ENCODE data around the gene ALKBH5. TPM values are rescaled to one million over a fixed set of nuclear protein-coding genes. Genes with fewer than 3 reads are reported as not detected.

ALKBH5 gene
- total and polyA plus RNA-seq, 2 experiments from 2014 or later = 81.9 to 161 TPM

DNA sequence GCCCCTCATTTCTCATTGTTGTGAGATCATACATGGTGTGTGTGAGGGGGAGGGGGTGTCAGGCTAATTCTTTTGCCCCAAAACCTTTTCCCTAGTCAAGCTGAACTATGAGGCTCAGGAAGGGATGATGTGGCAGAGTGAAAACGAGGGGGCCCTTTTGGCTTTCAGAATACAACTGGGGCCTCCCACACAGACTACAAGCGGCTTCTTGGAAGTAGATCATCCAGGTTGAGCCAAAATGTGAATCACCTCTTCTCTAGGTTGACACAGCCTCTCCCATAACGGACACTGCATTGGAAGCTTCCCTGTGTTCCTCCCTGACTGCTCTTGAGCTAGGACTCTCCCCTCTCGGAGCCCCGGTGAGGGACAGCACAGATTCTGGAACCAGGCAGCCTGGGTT lies 2.3 kb upstream of the ALKBH5 start:
- TF ChIP-seq EZH2phosphoT487 (IDR thresholded peaks at IDR 0.05; ENCODE audit: insufficient read depth, low read depth) = no peak
- TF ChIP-seq EZH2 (IDR thresholded peaks at IDR 0.05; ENCODE audit: insufficient read depth, poor library complexity, severe bottlenecking) = no peak
- Histone ChIP-seq H3K9ac (peak overlapping the region; percentile 96), H3K4me1 (ENCODE audit: insufficient read depth) (peaks cover 22% of the 10 kb centered on the region), H3K4me2 (ENCODE audit: unreplicated experiment) (peak overlapping the region; percentile 39), H3K36me3 (ENCODE audit: low read depth) (no peaks in the 10 kb centered on the region), H3K9me2 (ENCODE audit: insufficient read depth) (no peaks in the 10 kb centered on the region), H2AFZ (peak overlapping the region; percentile 62), H3K9me3 (ENCODE audit: low read depth) (no peaks in the 10 kb centered on the region), H3K27me3 (replicated peaks; ENCODE audit: insufficient read depth) (no peaks in the 10 kb centered on the region), H4K20me1 (ENCODE audit: insufficient read depth) (no peaks in the 10 kb centered on the region), H3K27ac (peak overlapping the region; percentile 97), H3F3A (ENCODE audit: insufficient read depth) (peaks cover 28% of the 10 kb centered on the region), H3K79me2 (ENCODE audit: insufficient read depth) (peaks cover 26% of the 10 kb centered on the region), H3K4me3 (no peak overlapping the region)
- in situ Hi-C loops (cut with MboI) = no loop called here
- peak; percentile 92 for DNase-seq
- 34 to 43% methylated on average over 5 of the region's 5 CpGs for WGBS, 2 experiments (ENCODE audit: low coverage in 1 of 2, low lambda C conversion rate in 2 of 2, missing lambda C conversion rate in 2 of 2)

DNA sequence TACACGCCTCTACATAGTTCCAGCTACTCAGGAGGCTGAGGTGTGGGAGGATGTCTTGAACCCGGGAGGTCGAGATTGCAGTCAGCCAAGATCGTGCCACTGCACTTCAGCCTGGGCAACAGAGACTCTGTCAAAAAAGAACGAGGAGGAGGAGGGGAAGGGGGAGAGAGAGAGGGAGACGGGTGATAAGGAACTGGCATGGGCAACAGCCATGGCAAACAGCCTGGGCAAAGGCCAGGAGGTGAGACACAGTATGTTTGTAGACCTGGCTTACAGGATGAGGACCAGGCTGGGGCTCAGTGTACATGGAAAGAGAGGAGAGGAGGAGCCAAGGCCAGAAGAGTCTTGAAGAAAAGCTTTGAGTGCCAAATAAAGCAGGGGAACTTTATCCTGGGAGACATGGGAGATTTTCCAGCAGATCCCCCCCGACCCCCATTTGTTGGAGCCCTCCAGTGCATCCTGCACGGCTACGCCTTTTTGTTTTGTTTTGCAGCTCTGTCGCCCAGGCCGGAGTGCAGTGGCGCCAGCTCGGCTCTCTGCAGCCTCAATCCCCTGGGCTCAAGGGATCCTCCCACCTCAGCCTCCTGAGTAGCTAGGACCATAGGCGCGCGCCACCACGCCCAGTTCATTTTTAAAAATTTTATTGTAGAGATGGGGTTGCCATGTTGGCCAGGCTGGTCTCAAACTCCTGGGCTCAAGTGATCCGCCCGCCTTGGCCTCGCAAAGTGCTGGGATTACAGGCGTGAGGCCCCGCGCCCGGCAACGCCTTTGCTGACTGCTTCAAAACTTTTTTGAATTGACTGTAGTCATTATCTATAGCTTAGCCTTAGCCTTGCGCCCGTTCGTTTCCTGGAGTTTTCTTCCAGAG lies 1.3 kb upstream of the ALKBH5 start:
- Histone ChIP-seq H3K4me2 (ENCODE audit: unreplicated experiment) (peak overlapping the region; percentile 75), H3K4me1 (ENCODE audit: insufficient read depth) (peaks cover 27% of the 10 kb centered on the region), H2AFZ (peak overlapping the region; percentile 62), H3K79me2 (ENCODE audit: insufficient read depth) (peaks cover 36% of the 10 kb centered on the region), H3K27ac (peak overlapping the region; percentile 97), H4K20me1 (ENCODE audit: insufficient read depth) (peaks cover 5% of the 10 kb centered on the region; the same call in 1 of the 2 replicates), H3F3A (ENCODE audit: insufficient read depth) (peaks cover 38% of the 10 kb centered on the region), H3K36me3 (ENCODE audit: low read depth) (no peaks in the 10 kb centered on the region), H3K4me3 (peak overlapping the region; percentile 94), H3K9me3 (ENCODE audit: low read depth) (no peaks in the 10 kb centered on the region), H3K27me3 (replicated peaks; ENCODE audit: insufficient read depth) (no peaks in the 10 kb centered on the region), H3K9me2 (ENCODE audit: insufficient read depth) (no peaks in the 10 kb centered on the region), H3K9ac (peak overlapping the region; percentile 96)
- 21 to 25% methylated on average over 28 of the region's 28 CpGs for WGBS, 2 experiments (ENCODE audit: low coverage in 1 of 2, low lambda C conversion rate in 2 of 2, missing lambda C conversion rate in 2 of 2)
- TF ChIP-seq EZH2phosphoT487 (IDR thresholded peaks at IDR 0.05; ENCODE audit: insufficient read depth, low read depth) = no peak
- no peak for TF ChIP-seq EZH2 (IDR thresholded peaks at IDR 0.05; ENCODE audit: insufficient read depth, poor library complexity, severe bottlenecking)
- peak; percentile 54 for DNase-seq
- in situ Hi-C loops (cut with MboI) = no loop called here

DNA sequence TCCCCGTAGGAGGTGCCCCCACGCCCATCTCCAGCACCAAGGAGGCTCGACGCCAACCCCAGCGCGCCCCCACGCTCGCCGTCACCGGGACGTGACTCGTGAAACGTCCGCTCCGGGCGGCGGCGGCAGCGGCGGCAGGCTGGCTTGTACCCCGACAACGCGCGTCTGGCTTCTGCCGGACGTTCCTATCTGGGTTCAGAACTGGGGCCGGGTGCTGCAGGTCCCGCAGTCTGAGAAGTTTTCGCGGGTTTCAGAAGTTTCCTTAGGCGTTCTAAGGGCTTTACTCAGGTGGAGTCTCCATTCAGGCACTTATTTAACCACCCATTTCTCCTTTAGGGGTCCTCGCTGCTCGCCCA lies 672 bp upstream of the ALKBH5 start:
- peaks cover 33% of the 10 kb centered on the region for H3K4me1 ChIP-seq (ENCODE audit: insufficient read depth)
- H3F3A ChIP-seq (ENCODE audit: insufficient read depth) = peaks cover 44% of the 10 kb centered on the region
- H3K27me3 ChIP-seq (replicated peaks; ENCODE audit: insufficient read depth) = no peaks in the 10 kb centered on the region
- WGBS, 2 experiments (ENCODE audit: low coverage in 1 of 2, low lambda C conversion rate in 2 of 2, missing lambda C conversion rate in 2 of 2) = 0 to 1% methylated on average over 33 of the region's 33 CpGs
- peaks cover 10% of the 10 kb centered on the region; the same call in 1 of the 2 replicates for H4K20me1 ChIP-seq (ENCODE audit: insufficient read depth)
- peak; percentile 94 for DNase-seq
- no peaks in the 10 kb centered on the region for H3K9me3 ChIP-seq (ENCODE audit: low read depth)
- H3K79me2 ChIP-seq (ENCODE audit: insufficient read depth) = peaks cover 42% of the 10 kb centered on the region
- TF ChIP-seq EZH2 (IDR thresholded peaks at IDR 0.05; ENCODE audit: insufficient read depth, poor library complexity, severe bottlenecking) = no peak
- TF ChIP-seq EZH2phosphoT487 (IDR thresholded peaks at IDR 0.05; ENCODE audit: insufficient read depth, low read depth) = no peak
- peak overlapping the region; percentile 96 for H3K9ac ChIP-seq
- in situ Hi-C loops (cut with MboI) = no loop called here
- H2AFZ ChIP-seq = peak overlapping the region; percentile 62
- H3K4me3 ChIP-seq = peak overlapping the region; percentile 94
- H3K4me2 ChIP-seq (ENCODE audit: unreplicated experiment) = peak overlapping the region; percentile 75
- no peaks in the 10 kb centered on the region for H3K9me2 ChIP-seq (ENCODE audit: insufficient read depth)
- peak overlapping the region; percentile 97 for H3K27ac ChIP-seq
- H3K36me3 ChIP-seq (ENCODE audit: low read depth) = no peaks in the 10 kb centered on the region

DNA sequence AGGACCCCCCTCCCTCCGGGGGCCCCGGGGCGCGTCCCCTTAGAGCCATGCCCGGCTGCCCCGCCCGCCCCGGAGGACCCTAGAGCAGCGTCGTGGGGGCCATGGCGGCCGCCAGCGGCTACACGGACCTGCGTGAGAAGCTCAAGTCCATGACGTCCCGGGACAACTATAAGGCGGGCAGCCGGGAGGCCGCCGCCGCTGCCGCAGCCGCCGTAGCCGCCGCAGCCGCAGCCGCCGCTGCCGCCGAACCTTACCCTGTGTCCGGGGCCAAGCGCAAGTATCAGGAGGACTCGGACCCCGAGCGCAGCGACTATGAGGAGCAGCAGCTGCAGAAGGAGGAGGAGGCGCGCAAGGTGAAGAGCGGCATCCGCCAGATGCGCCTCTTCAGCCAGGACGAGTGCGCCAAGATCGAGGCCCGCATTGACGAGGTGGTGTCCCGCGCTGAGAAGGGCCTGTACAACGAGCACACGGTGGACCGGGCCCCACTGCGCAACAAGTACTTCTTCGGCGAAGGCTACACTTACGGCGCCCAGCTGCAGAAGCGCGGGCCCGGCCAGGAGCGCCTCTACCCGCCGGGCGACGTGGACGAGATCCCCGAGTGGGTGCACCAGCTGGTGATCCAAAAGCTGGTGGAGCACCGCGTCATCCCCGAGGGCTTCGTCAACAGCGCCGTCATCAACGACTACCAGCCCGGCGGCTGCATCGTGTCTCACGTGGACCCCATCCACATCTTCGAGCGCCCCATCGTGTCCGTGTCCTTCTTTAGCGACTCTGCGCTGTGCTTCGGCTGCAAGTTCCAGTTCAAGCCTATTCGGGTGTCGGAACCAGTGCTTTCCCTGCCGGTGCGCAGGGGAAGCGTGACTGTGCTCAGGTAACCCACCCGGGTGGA lies 759 bp downstream of the ALKBH5 start:
- Histone ChIP-seq H3K4me2 (ENCODE audit: unreplicated experiment) (peak overlapping the region; percentile 98), H2AFZ (no peak overlapping the region), H3K4me3 (peak overlapping the region; percentile 94), H3K9ac (peak overlapping the region; percentile 96), H3K79me2 (ENCODE audit: insufficient read depth) (peaks cover 57% of the 10 kb centered on the region), H3F3A (ENCODE audit: insufficient read depth) (peaks cover 58% of the 10 kb centered on the region), H3K27ac (peak overlapping the region; percentile 97), H3K9me3 (ENCODE audit: low read depth) (no peaks in the 10 kb centered on the region), H3K36me3 (ENCODE audit: low read depth) (0 out of 2 replicates have a peak, but pooled peaks cover 3% of the 10 kb centered on the region), H4K20me1 (ENCODE audit: insufficient read depth) (peaks cover 12% of the 10 kb centered on the region; the same call in 1 of the 2 replicates), H3K27me3 (replicated peaks; ENCODE audit: insufficient read depth) (no peaks in the 10 kb centered on the region), H3K4me1 (ENCODE audit: insufficient read depth) (peaks cover 47% of the 10 kb centered on the region), H3K9me2 (ENCODE audit: insufficient read depth) (no peaks in the 10 kb centered on the region)
- WGBS, 2 experiments (ENCODE audit: low coverage in 1 of 2, low lambda C conversion rate in 2 of 2, missing lambda C conversion rate in 2 of 2) = 1% methylated on average over 76 to 80 of the region's 92 CpGs
- in situ Hi-C loops (cut with MboI) = no loop called here
- TF ChIP-seq EZH2 (IDR thresholded peaks at IDR 0.05; ENCODE audit: insufficient read depth, poor library complexity, severe bottlenecking) = no peak
- TF ChIP-seq EZH2phosphoT487 (IDR thresholded peaks at IDR 0.05; ENCODE audit: insufficient read depth, low read depth) = no peak
- DNase-seq = peak; percentile 84

Measured in GM23248 (cell line).